Measurements from ENCODE around the gene MYH9. TPM values are rescaled to one million over a fixed set of nuclear protein-coding genes. Genes with fewer than 3 reads are reported as not detected.

Gene MYH9
- total and polyA plus RNA-seq, 2 experiments from 2014 or later, result 140 to 188 TPM

GRCh38 chr22:36351921-36352802, 35.6 kb downstream of the MYH9 start:
- Histone ChIP-seq H3K4me2 (peak overlapping the region; percentile 30), H2AFZ (no peak overlapping the region), H3K9me3 (ENCODE audit: low read depth) (no peaks in the 10 kb centered on the region), H3K79me2 (peaks cover 98% of the 10 kb centered on the region), H4K20me1 (ENCODE audit: insufficient read depth, poor library complexity, severe bottlenecking) (peaks cover 40% of the 10 kb centered on the region), H3K4me1 (ENCODE audit: insufficient read depth) (peaks cover 35% of the 10 kb centered on the region), H3K36me3 (replicated peaks; ENCODE audit: insufficient read depth, low read depth) (no peaks in the 10 kb centered on the region), H3K27me3 (no peaks in the 10 kb centered on the region), H3K4me3 (no peak overlapping the region), H3K9me2 (replicated peaks; ENCODE audit: insufficient read depth) (no peaks in the 10 kb centered on the region), H3K27ac (peak overlapping the region; percentile 84)
- 40% methylated on average over 22 of the region's 22 CpGs for WGBS (ENCODE audit: low lambda C conversion rate, missing lambda C conversion rate)
- TF ChIP-seq EZH2phosphoT487 (IDR thresholded peaks at IDR 0.05; ENCODE audit: low read depth, severe bottlenecking, unreplicated experiment), result no peak
- TF ChIP-seq, protein P1, sequence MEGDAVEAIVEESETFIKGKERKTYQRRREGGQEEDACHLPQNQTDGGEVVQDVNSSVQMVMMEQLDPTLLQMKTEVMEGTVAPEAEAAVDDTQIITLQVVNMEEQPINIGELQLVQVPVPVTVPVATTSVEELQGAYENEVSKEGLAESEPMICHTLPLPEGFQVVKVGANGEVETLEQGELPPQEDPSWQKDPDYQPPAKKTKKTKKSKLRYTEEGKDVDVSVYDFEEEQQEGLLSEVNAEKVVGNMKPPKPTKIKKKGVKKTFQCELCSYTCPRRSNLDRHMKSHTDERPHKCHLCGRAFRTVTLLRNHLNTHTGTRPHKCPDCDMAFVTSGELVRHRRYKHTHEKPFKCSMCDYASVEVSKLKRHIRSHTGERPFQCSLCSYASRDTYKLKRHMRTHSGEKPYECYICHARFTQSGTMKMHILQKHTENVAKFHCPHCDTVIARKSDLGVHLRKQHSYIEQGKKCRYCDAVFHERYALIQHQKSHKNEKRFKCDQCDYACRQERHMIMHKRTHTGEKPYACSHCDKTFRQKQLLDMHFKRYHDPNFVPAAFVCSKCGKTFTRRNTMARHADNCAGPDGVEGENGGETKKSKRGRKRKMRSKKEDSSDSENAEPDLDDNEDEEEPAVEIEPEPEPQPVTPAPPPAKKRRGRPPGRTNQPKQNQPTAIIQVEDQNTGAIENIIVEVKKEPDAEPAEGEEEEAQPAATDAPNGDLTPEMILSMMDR (IDR thresholded peaks at IDR 0.05; ENCODE audit: poor library complexity), result no peak
- TF ChIP-seq EZH2 (IDR thresholded peaks at IDR 0.05; ENCODE audit: borderline replicate concordance), result no peak
- peak; percentile 59 for DNase-seq (ENCODE audit: low spot score)

GRCh38 chr22:36350751-36351594, 36.8 kb downstream of the MYH9 start:
- no peaks in the 10 kb centered on the region for H3K36me3 ChIP-seq (replicated peaks; ENCODE audit: insufficient read depth, low read depth)
- H3K9me2 ChIP-seq (replicated peaks; ENCODE audit: insufficient read depth), result no peaks in the 10 kb centered on the region
- TF ChIP-seq EZH2phosphoT487 (IDR thresholded peaks at IDR 0.05; ENCODE audit: low read depth, severe bottlenecking, unreplicated experiment) (no peak), EZH2 (IDR thresholded peaks at IDR 0.05; ENCODE audit: borderline replicate concordance) (no peak)
- H4K20me1 ChIP-seq (ENCODE audit: insufficient read depth, poor library complexity, severe bottlenecking), result peaks cover 40% of the 10 kb centered on the region
- peak overlapping the region; percentile 84 for H3K27ac ChIP-seq
- 39% methylated on average over 14 of the region's 14 CpGs for WGBS (ENCODE audit: low lambda C conversion rate, missing lambda C conversion rate)
- H3K4me3 ChIP-seq, result no peak overlapping the region
- peak overlapping the region; percentile 30 for H3K4me2 ChIP-seq
- DNase-seq (ENCODE audit: low spot score), result peak; percentile 47
- H3K9me3 ChIP-seq (ENCODE audit: low read depth), result no peaks in the 10 kb centered on the region
- H3K79me2 ChIP-seq, result peaks cover 98% of the 10 kb centered on the region
- no peaks in the 10 kb centered on the region for H3K27me3 ChIP-seq
- H2AFZ ChIP-seq, result no peak overlapping the region
- peaks cover 35% of the 10 kb centered on the region for H3K4me1 ChIP-seq (ENCODE audit: insufficient read depth)

DNA sequence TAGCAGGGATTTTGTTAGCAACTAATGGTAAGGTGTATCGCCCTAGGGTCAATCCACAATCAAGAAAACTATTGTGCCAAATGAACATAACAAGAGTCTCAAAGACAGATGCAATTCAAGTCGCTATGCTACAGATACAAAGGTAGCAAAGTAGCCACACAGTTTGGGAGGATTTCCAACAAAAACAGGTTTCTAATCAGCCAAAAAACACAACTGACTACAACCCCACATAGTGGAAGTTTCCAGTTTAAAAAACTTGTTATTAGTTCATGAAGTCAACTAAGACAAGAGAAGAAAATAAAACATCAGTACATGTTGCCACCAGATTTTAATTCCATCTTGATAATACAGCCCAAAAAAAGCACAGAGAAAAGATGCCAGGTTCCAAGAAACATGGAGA, 38.0 kb downstream of the MYH9 start:
- Histone ChIP-seq H3K27me3 (no peaks in the 10 kb centered on the region), H3K4me3 (no peak overlapping the region), H3K79me2 (peaks cover 98% of the 10 kb centered on the region), H4K20me1 (ENCODE audit: insufficient read depth, poor library complexity, severe bottlenecking) (peaks cover 40% of the 10 kb centered on the region), H3K27ac (peak overlapping the region; percentile 84), H3K9me3 (ENCODE audit: low read depth) (no peaks in the 10 kb centered on the region), H2AFZ (no peak overlapping the region), H3K36me3 (replicated peaks; ENCODE audit: insufficient read depth, low read depth) (no peaks in the 10 kb centered on the region), H3K9me2 (replicated peaks; ENCODE audit: insufficient read depth) (no peaks in the 10 kb centered on the region), H3K4me2 (no peak overlapping the region), H3K4me1 (ENCODE audit: insufficient read depth) (peaks cover 35% of the 10 kb centered on the region)
- TF ChIP-seq, protein P1 (IDR thresholded peaks at IDR 0.05; ENCODE audit: poor library complexity), result no peak
- no peak for TF ChIP-seq EZH2phosphoT487 (IDR thresholded peaks at IDR 0.05; ENCODE audit: low read depth, severe bottlenecking, unreplicated experiment)
- no peak for TF ChIP-seq EZH2 (IDR thresholded peaks at IDR 0.05; ENCODE audit: borderline replicate concordance)
- WGBS (ENCODE audit: low lambda C conversion rate, missing lambda C conversion rate), result 97% methylated on average over 2 of the region's 2 CpGs
- no peak for DNase-seq (ENCODE audit: low spot score)

Measured in hepatocyte (in vitro differentiated cells).